B cell (primary cell): ENCODE measurements around the gene RSPH1.

ENCODE experiments used
- CTCF ChIP-seq: fragments of 200-600 bp; IDR thresholded peaks from one replicate; pipeline ENCODE4 v1.8.0; 2022; ENCODE audit warnings: antibody characterized with exemption, mild to moderate bottlenecking
- EZH2 ChIP-seq: IDR thresholded peaks from 2 replicates; pipeline ENCODE4 v1.6.1; 2012; ENCODE audit warnings: borderline replicate concordance, low read depth, mild to moderate bottlenecking, moderate library complexity, low read length; ENCODE audit not compliant: insufficient read depth, poor library complexity, severe bottlenecking

- no peak for TF ChIP-seq CTCF
- no peak for TF ChIP-seq EZH2
Observed at GRCh38 chr21:42492201-42492600, 3.8 kb downstream of the RSPH1 start.
